ENCODE data around the gene TRDMT1.

Gene TRDMT1

DNA sequence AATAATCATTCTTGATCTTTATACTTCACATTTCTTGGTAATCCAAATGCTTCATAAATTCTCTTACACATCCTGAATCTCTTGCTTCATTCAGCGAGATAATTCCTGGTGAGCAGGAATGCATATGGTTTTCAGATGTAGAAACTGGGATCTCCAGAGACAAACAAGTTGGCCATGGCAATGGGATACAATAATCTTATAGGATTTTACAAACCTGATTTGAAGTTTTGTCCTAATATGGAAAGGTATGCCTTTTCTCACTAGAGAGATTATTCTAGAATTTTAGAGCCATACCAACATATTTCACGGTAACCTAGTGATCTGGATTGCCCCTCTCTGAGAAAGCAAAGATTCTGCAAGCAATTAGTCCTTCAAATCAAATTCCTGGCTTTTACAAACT lies 13.1 kb upstream of the TRDMT1 start:
- Mint-ChIP-seq H3K4me3 (no peak overlapping the region), H3K36me3 (ENCODE audit: insufficient read depth) (peaks cover 24% of the 10 kb centered on the region), H3K9me3 (no peaks in the 10 kb centered on the region), H3K27ac (peak overlapping the region; percentile 96 to 99), H3K27me3 (no peaks in the 10 kb centered on the region), H3K4me1 (ENCODE audit: low read depth in 2 of 2) (peaks cover 9 to 12% of the 10 kb centered on the region in 2 donors)
- ATAC-seq (replicated peaks), result no peak
- no peak for DNase-seq

DNA sequence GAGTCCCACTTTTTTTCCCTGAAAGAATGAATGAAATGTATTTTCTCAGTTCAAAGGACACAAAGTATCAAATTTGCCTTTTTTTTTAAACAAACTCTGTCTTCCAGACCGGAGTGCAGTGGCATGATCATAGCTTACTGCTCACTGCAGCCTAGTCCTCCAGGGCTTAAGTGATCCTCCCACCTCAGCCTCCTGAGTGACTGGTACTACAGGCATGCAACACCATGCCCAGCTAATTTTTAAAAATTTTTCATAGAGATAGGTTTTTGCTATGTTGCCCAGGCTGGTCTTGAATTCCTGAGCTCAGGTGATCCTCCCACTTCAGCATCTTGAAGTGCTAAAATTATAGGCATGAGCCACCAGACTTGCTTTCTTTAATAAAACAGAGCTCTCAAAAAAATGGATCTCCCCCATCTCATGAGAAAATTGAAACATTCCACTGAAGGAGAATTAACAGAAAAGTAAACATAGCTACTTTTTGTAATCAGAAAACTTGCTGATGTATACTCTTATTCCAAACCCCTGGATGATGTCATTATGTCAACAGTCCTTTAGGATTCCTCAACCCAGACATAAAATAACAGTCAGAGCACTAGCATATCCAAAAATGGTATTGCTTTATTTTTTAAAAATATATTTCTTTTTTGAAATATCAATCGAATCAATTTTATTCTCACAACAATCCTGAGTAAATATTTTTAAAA lies 12.3 kb upstream of the TRDMT1 start:
- Mint-ChIP-seq H3K27me3 (no peaks in the 10 kb centered on the region), H3K36me3 (ENCODE audit: insufficient read depth) (peaks cover 24% of the 10 kb centered on the region), H3K9me3 (no peaks in the 10 kb centered on the region), H3K4me3 (no peak overlapping the region), H3K27ac (peak overlapping the region in 1 of 2 donors; percentile 77), H3K4me1 (ENCODE audit: low read depth in 2 of 2) (peaks cover 9 to 12% of the 10 kb centered on the region in 2 donors)
- DNase-seq (no peak), ATAC-seq (replicated peaks) (no peak)

DNA sequence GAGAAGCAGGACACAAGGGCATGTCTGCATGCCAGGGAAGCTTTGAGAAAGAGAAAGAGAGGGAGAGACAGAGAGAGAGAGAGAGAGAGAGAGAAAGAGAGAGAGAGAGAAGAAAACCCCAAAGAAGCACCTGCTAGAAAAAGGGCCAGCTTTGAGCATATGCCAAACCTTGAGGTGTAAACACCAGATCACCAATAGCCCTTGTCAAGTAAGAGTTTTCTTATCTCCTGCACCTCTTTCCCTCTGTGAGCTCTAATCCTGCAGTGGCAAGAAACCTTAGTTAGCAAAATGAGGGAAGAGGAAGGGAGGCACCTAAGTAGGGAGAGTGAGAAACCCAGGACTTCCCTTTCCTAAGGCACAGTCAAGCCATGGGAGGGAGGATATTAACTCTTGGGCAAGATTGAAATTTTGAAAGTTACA lies 11.3 kb upstream of the TRDMT1 start:
- Mint-ChIP-seq H3K36me3 (ENCODE audit: insufficient read depth) (peaks cover 24% of the 10 kb centered on the region), H3K27ac (peak overlapping the region; percentile 2 to 77), H3K4me1 (ENCODE audit: low read depth in 2 of 2) (peaks cover 9 to 14% of the 10 kb centered on the region in 2 donors), H3K27me3 (no peaks in the 10 kb centered on the region), H3K4me3 (no peak overlapping the region), H3K9me3 (no peaks in the 10 kb centered on the region)
- ATAC-seq (replicated peaks), result no peak
- no peak for DNase-seq

DNA sequence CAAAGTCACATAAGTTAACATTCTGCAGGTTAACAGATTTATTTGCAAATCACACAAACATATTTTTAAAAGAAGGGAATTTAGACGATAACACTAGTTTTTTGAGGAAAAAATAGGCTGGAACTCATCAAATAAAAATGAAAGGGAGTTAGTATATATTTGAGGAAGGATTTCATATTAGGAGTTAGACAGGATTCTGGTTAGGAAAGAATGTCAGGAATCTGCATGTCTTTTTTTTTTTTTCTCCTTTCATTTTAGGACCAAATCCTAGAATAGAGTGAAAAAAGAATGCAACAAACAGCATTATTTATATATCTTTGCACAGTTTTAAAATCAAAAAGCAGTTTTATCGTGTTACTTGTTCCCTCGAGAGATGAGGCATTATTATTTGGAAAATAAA lies 8.9 kb upstream of the TRDMT1 start:
- peaks cover 21% of the 10 kb centered on the region for H3K36me3 Mint-ChIP-seq (ENCODE audit: insufficient read depth)

DNA sequence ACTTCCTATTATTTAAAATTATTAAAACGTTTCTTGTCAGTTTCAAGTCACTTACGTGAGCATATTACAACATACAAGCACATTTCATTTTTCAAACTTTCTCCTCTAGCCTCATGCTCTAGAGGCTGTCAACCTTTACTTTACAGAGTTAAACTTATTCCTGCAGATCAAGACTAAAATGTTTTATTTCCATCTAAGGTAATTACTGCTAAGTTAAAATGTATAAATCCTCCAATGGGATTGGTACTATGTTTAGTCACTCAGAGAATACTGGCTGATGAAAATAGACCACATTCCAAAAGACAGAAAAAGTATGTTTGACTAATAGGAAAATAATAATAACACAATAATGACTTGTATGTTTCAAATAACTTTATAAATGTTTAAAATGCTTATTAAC lies 8.4 kb upstream of the TRDMT1 start:
- no peaks in the 10 kb centered on the region for H3K27me3 Mint-ChIP-seq
- peaks cover 16 to 20% of the 10 kb centered on the region in 2 donors for H3K4me1 Mint-ChIP-seq (ENCODE audit: low read depth in 2 of 2)
- DNase-seq (no peak), ATAC-seq (replicated peaks) (no peak)
- no peaks in the 10 kb centered on the region for H3K9me3 Mint-ChIP-seq
- H3K36me3 Mint-ChIP-seq (ENCODE audit: insufficient read depth), result peaks cover 18% of the 10 kb centered on the region
- H3K27ac Mint-ChIP-seq, result no peak overlapping the region
- H3K4me3 Mint-ChIP-seq, result no peak overlapping the region

More for the DNA sequence above, 8.9 kb upstream of the TRDMT1 start:
- H3K4me1 Mint-ChIP-seq (ENCODE audit: low read depth in 2 of 2), result peaks cover 16 to 20% of the 10 kb centered on the region in 2 donors
- no peak for ATAC-seq (replicated peaks)
- H3K27me3 Mint-ChIP-seq, result no peaks in the 10 kb centered on the region
- H3K4me3 Mint-ChIP-seq, result no peak overlapping the region
- H3K9me3 Mint-ChIP-seq, result no peaks in the 10 kb centered on the region
- no peak for DNase-seq
- H3K27ac Mint-ChIP-seq, result no peak overlapping the region

DNA sequence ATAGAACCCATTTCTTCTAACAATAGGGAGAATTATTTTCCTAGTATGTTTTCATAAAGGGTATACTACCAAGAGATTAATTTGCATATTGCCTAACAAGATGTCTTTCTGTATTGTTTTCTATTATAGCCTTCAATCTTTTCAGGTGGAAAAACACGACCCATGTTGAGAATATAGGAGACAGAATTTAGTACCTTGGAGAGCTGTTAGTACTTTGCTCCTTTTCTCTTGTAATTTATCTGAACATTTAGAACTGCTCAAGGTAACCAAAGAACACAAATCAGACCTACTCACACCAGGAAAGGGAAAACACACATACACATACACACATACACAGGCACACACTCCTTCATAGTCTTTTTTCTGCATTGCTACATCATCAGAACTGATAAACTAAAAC lies 7.8 kb upstream of the TRDMT1 start:
- no peak overlapping the region for H3K27ac Mint-ChIP-seq
- no peaks in the 10 kb centered on the region for H3K27me3 Mint-ChIP-seq
- no peak for DNase-seq
- no peaks in the 10 kb centered on the region for H3K9me3 Mint-ChIP-seq
- no peak for ATAC-seq (replicated peaks)
- peaks cover 16 to 21% of the 10 kb centered on the region in 2 donors for H3K4me1 Mint-ChIP-seq (ENCODE audit: low read depth in 2 of 2)
- H3K4me3 Mint-ChIP-seq, result no peak overlapping the region
- peaks cover 18% of the 10 kb centered on the region for H3K36me3 Mint-ChIP-seq (ENCODE audit: insufficient read depth)

DNA sequence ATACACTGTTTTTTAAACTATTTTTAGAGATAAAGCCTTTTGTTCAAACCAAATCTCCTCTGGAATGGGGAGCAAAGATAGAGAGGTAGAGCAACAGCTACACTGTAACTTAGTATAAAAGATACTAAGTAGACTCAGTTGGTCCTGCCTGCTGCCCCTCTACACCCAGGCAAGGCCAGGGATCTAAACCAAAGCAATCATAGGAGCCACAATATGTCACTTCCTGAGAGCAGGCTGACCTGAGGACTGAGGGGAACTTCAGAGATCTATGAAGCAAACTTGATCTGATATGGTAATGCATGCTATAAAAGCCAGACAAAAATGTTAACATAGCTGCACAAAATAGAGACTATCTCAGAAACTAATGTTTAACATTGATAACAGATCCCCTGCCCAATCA lies 7.0 kb upstream of the TRDMT1 start:
- Mint-ChIP-seq H3K36me3 (ENCODE audit: insufficient read depth) (peaks cover 18% of the 10 kb centered on the region), H3K9me3 (no peaks in the 10 kb centered on the region), H3K27me3 (no peaks in the 10 kb centered on the region), H3K4me3 (no peak overlapping the region), H3K4me1 (ENCODE audit: low read depth in 2 of 2) (peaks cover 16 to 21% of the 10 kb centered on the region in 2 donors), H3K27ac (peak overlapping the region; percentile 75 to 99)
- no peak for DNase-seq
- ATAC-seq (replicated peaks), result no peak

DNA sequence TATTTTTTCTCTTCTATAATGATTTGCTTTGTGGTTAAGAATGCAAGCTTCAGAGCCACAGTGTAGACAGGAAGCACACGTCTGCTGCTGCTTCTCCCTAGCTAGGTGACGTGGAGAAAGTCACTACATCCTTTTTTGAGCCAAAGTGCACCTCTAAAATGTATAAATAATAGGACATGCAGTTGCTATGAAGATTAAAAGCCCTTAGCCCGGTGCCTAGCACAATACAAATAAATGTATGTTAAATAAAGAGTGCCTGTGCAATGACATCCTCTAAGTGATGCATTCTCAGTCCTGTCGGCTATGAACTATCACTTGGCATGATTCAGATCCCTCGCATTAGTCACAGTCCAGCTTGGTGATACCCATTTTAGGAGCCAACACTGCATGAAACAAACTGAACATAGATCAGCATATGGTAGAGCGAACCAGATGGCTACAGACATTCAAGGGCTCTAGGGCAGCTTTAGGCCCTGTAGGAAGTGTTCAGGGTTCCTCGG lies 4.8 kb upstream of the TRDMT1 start:
- ATAC-seq (replicated peaks), result peak; percentile 77
- Mint-ChIP-seq H3K36me3 (ENCODE audit: insufficient read depth) (peaks cover 19% of the 10 kb centered on the region), H3K4me1 (ENCODE audit: low read depth in 2 of 2) (peaks cover 11 to 26% of the 10 kb centered on the region in 2 donors), H3K4me3 (peak overlapping the region; percentile 66 to 78), H3K27me3 (no peaks in the 10 kb centered on the region), H3K27ac (peak overlapping the region; percentile 99 to 100), H3K9me3 (no peaks in the 10 kb centered on the region)
- peak; percentile 46 to 59 (median 54) for DNase-seq

DNA sequence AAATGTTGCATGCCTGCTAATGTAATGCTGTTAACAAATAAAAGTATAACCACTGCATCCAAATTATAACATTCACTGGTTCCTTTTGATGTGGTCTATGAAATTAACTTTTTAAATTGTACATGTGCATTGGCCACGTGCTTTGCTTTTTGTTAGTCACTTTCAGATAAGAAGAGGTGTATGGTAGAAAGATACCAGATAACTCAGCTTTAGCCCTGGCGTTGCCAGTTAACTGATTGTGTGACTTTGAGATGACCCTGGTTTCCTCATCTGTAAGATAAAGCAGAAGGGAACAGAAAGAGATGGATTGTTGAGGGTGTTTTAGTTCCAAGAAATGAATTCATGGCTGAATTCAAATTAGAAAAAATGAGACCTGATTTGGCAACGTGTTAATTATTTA lies 1.9 kb upstream of the TRDMT1 start:
- DNase-seq (no peak), ATAC-seq (replicated peaks) (no peak)
- peaks cover 28 to 35% of the 10 kb centered on the region in 2 donors for H3K4me1 Mint-ChIP-seq (ENCODE audit: low read depth in 2 of 2)
- no peak overlapping the region for H3K4me3 Mint-ChIP-seq
- peaks cover 25% of the 10 kb centered on the region for H3K36me3 Mint-ChIP-seq (ENCODE audit: insufficient read depth)
- no peaks in the 10 kb centered on the region for H3K27me3 Mint-ChIP-seq
- H3K27ac Mint-ChIP-seq, result peak overlapping the region in 1 of 2 donors; percentile 100
- H3K9me3 Mint-ChIP-seq, result no peaks in the 10 kb centered on the region

DNA sequence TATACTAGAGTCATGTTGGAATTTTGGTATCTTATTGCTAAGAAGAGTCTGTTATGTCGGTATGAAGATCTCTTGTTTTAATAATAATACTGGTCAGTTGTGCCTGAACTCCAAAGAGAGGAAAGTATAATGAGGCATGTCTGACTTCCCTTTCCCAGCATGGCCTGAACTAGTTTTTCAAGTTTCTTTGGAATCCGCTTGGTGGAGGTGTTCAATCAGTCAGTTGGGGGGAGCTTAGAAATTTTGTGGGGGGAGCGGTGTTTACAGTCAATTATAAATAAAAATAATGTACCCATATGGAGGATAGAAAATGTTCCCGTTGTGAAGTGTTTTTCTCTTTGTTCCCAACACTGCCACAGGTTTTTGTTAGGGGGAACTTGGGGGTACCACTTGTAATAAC lies 1.5 kb upstream of the TRDMT1 start:
- H3K9me3 Mint-ChIP-seq, result no peaks in the 10 kb centered on the region
- H3K4me1 Mint-ChIP-seq (ENCODE audit: low read depth in 2 of 2), result peaks cover 28 to 34% of the 10 kb centered on the region in 2 donors
- DNase-seq (no peak), ATAC-seq (replicated peaks) (no peak)
- H3K27me3 Mint-ChIP-seq, result no peaks in the 10 kb centered on the region
- H3K27ac Mint-ChIP-seq, result peak overlapping the region in 1 of 2 donors; percentile 100
- H3K36me3 Mint-ChIP-seq (ENCODE audit: insufficient read depth), result peaks cover 25% of the 10 kb centered on the region
- H3K4me3 Mint-ChIP-seq, result no peak overlapping the region

DNA sequence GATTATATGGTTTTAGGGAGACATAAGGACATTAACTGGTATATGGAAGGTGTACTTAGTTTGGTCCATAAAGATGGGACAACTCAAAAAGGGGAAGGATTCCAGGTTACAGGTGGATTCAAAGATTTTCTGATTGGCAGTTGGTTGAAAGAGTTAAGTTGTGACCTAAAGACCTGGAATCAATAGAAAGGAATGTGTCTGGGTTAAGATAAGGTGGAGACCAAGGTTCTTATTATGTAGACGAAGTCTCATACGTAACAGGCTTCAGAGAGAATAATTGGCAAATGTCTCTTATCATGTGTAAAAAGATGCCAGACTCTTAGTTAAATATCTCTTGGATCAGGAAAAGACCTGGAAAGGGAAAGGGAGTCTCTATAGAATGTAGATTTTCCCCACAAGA lies 1.0 kb upstream of the TRDMT1 start:
- ATAC-seq (replicated peaks) (no peak), DNase-seq (no peak)
- H3K4me3 Mint-ChIP-seq, result peak overlapping the region in 1 of 2 donors; percentile 98
- H3K4me1 Mint-ChIP-seq (ENCODE audit: low read depth in 2 of 2), result peaks cover 28 to 34% of the 10 kb centered on the region in 2 donors
- H3K27ac Mint-ChIP-seq, result peak overlapping the region; percentile 99 to 100
- no peaks in the 10 kb centered on the region for H3K9me3 Mint-ChIP-seq
- H3K27me3 Mint-ChIP-seq, result no peaks in the 10 kb centered on the region
- H3K36me3 Mint-ChIP-seq (ENCODE audit: insufficient read depth), result peaks cover 25% of the 10 kb centered on the region

DNA sequence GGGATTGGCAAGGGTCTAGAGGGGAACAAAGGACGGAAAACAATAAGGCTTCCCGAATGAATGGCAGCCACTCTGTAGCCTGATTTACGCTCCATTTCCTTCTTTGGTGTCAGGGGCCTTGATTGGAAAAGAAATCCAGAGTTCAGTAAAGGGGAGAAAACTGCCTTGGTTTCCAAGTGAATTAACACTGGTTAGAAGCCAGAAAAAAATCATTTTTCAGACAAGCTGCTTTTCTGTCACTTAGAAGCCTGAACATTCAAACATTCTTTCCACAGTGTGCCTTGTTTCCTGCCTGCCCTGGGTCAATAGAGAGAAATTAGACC lies 283 bp upstream of the TRDMT1 start:
- Mint-ChIP-seq H3K27ac (peak overlapping the region; percentile 99 to 100), H3K27me3 (no peaks in the 10 kb centered on the region), H3K9me3 (no peaks in the 10 kb centered on the region), H3K4me3 (peak overlapping the region; percentile 97 to 98), H3K4me1 (ENCODE audit: low read depth in 2 of 2) (peaks cover 26 to 33% of the 10 kb centered on the region in 2 donors), H3K36me3 (ENCODE audit: insufficient read depth) (peaks cover 24% of the 10 kb centered on the region)
- no peak for DNase-seq
- no peak for ATAC-seq (replicated peaks)

DNA sequence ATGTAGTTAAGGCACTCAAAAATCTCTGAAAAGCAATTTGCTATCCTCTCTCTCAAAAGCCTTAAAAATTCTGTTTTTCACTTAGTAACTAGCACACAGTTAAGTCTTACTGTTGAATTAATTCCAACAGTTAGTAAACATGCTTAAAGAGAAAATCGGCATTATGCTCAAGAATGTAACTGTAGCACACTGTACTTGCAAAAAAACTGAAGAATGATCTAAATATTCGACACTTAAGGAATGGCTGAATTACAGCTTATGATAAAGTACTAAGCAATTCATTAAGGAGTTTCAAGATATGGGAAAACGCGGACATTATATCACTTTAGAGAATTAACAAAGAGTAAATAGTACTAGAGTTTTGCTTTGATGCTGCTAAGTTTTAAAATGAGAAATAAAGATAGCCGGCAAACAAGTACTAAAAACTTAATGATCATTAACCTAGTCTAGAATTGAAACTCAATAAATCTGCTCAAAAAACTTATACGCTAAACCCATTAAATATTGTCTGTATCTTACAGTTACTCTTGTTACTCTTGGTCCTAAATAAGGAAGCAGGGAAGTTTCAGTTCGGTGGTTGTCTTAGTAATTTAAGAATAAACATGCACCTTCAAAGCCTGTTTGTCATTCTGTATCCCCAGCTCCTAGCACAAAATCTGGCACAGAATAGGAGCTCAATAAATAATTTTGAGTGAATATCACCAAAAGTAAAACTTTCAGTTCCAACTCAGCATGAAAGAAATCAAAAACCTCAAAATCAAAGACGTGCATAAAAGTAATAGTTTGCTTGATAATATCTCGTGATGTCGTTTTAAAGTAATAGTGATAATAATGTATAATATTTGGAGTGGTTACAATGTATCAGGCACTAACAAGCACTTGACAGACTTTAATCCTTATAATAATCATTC lies 1.2 kb downstream of the TRDMT1 start:
- peak overlapping the region; percentile 97 to 98 for H3K4me3 Mint-ChIP-seq
- H3K27ac Mint-ChIP-seq, result peak overlapping the region; percentile 99 to 100
- peaks cover 11% of the 10 kb centered on the region for H3K36me3 Mint-ChIP-seq (ENCODE audit: insufficient read depth)
- peaks cover 18 to 21% of the 10 kb centered on the region in 2 donors for H3K4me1 Mint-ChIP-seq (ENCODE audit: low read depth in 2 of 2)
- ATAC-seq (replicated peaks) (no peak), DNase-seq (no peak)
- no peaks in the 10 kb centered on the region for H3K27me3 Mint-ChIP-seq
- no peaks in the 10 kb centered on the region for H3K9me3 Mint-ChIP-seq

Data from effector memory CD8-positive, alpha-beta T cell (primary cell).